NCI-H526 treated with DMSO at 0.1 percent for 48 hours (cell line): ENCODE measurements around the gene ACTG2.
A peak's percentile ranks its signal among the peaks of the same experiment; 100 is the strongest.

Experiments
- DNase-seq: peaks from one replicate; lab custom pipeline; 2025; lab: John Stamatoyannopoulos, UW

Gene ACTG2

GRCh38 chr2:73914667-73915066, 21.9 kb downstream of the ACTG2 start:
- no peak for DNase-seq

- DNase-seq = no peak
Observed at GRCh38 chr2:73915437-73915993, 22.7 kb downstream of the ACTG2 start.

DNA sequence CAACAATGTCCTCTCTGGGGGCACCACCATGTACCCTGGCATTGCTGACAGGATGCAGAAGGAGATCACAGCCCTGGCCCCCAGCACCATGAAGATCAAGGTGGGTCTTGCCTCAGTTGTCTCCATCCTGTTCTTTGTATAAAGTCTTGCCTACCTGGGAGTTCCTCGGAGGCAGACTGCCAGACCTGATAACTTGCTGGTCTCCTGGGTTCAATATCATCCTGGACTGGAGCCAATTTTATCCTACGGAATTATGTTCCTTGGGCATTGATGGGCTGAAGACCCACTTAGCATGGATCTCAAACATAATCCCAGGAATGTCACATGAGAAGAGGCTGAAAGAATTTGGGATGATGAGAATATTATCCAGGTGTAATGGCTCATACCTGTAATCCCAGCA, 23.9 kb downstream of the ACTG2 start:
- no peak for DNase-seq

- no peak for DNase-seq
Observed at GRCh38 chr2:73917296-73917695, 24.5 kb downstream of the ACTG2 start.

GRCh38 chr2:73917696-73918207, 24.9 kb downstream of the ACTG2 start:
- DNase-seq = no peak

DNA sequence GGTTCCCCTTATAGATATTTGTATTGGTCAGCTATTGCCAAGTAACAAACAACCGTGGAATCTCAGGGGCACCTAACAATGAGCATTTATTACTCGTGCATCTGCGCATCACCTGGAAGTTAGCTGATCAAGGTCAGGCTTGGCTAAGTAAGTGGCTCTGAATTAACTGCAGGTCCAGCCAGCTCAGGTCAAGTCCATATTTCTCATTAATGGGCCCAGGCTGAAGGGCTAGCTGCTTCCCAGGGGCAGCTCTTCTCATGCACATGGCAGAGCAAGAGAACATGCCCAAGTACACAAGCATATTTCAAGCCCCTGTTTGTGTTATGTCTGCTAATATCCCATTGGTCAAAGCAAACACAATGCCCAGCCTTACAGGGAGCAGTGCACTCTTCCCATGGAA, 26.0 kb downstream of the ACTG2 start:
- no peak for DNase-seq

DNA sequence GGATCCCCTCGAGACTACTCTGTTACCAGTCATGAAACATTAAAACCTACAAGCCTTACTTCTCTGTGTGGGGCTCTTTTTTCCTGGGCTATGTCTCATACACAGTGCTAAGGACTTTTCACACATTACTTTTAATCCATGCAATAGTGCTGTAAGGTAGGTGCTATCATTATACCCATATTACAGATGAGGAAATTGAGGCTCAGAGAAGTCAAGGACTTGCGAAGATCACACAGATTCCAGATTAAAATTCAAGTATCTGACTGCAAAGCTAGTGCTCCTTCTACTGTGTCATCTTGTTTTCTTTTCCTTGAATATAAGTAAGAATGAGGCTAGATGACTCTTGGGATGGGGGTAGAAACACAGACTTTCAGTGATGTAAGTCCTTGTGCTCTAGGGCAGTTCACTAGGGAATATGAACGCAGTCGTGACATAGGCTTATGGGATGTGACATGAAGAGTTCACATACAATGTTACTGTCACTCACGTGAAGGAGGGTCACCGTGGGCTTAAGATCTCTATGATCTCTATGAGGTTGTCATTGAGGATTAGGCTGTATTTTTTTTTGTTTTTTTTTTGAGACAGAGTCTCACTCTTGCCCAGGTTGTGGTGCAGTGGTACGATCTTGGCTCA, 26.9 kb downstream of the ACTG2 start:
- DNase-seq = no peak

GRCh38 chr2:73920577-73921545, 28.1 kb downstream of the ACTG2 start:
- no peak for DNase-seq

GRCh38 chr2:73921581-73921980, 28.8 kb downstream of the ACTG2 start:
- DNase-seq = no peak

DNA sequence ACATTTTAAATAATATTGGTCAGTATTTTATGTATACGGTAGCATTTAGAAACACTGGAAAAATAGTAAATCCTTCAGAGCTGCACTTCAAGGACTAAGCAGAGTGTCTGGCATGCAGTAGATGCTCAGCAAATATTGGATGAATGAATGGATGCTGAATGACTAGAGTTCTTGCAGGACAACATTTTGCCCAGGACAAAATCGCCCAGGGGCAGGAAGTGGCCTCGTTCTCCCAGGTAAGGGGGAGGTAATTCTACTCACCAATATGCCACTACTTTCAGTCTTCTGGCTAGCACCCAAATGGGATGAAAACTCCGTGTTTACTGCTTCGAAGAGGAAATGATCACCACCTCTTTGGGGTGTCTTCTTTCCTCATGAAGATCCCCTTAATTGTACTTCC, 29.9 kb downstream of the ACTG2 start:
- no peak for DNase-seq

- DNase-seq = no peak
Observed at GRCh38 chr2:73925033-73925704, 32.4 kb downstream of the ACTG2 start.

DNA sequence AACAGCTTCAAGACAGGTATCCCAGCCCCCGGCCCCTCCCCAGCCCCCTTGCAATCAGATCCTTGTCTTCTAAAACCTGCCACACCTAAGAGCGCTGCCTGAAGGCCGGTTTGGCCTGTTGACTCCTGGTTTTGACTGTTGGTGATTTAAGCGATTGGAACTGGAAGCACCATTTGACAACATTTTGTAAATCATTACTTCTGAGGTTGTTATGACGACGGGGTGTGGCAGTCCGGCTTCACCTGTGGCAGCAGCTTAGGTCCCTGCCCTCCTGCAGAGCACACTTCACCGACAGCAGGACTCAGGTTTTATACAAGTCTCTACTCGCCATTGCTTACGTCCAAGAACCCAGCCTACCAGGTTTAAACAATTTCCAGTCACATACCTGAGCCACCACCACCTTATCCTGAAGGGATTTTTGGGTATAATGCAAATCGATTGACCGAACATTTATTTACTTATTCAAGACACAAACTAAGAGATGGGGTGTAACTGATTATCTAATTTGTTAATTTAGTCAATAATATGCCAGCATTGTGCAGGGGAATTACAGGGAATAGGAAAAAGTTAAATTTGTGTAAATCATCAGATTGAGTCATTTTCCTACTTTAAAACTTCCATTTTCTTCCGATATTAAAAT, 33.2 kb downstream of the ACTG2 start:
- peak; percentile 34 for DNase-seq

GRCh38 chr2:73926493-73927327, 33.9 kb downstream of the ACTG2 start, which contains the start of gene DGUOK:
Gene DGUOK, plus strand, starts transcription at chr2:73926880. Its CDS starts 31 bp downstream, at chr2:73926911.
- peak; percentile 97 for DNase-seq

DNA sequence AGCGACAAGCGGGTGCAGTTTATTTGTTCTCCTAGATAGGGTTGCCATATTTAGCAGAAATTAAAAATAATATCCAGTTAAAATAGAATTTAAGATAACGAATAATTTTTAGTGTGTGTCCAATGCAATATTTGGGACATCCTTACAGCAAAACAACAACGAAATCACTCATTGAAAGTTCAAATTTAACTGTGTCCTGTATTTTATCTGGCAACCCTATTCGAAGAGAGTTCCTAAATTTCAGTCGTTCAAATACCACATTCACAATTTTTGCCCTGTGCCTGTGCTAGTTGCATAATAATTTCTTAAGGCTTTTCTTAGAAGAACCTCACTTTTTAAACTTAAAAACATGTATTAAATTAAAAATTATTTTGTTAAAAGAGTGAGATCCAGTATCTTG, 34.5 kb downstream of the ACTG2 start:
- DNase-seq = no peak

GRCh38 chr2:73928963-73929347, 36.1 kb downstream of the ACTG2 start:
- DNase-seq = no peak

DNA sequence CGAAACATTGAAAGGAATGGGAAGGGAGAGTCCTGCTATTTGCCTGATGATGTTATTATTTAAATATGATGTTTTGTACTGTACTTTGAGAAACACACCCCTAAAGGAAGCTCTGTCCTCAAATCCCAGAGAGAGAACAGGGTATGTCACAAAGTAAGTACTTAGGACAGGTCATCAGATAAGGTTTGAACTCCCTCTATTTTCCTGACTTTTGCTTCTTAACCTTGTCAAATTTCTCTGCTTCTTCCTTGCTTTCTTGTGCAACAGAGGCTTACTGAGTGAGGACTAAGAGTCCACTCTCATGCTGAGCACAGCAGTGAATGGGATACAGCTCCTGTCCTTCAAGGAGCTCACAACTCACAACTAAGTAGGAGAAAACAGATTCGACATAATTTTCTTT, 37.6 kb downstream of the ACTG2 start:
- DNase-seq = no peak

DNA sequence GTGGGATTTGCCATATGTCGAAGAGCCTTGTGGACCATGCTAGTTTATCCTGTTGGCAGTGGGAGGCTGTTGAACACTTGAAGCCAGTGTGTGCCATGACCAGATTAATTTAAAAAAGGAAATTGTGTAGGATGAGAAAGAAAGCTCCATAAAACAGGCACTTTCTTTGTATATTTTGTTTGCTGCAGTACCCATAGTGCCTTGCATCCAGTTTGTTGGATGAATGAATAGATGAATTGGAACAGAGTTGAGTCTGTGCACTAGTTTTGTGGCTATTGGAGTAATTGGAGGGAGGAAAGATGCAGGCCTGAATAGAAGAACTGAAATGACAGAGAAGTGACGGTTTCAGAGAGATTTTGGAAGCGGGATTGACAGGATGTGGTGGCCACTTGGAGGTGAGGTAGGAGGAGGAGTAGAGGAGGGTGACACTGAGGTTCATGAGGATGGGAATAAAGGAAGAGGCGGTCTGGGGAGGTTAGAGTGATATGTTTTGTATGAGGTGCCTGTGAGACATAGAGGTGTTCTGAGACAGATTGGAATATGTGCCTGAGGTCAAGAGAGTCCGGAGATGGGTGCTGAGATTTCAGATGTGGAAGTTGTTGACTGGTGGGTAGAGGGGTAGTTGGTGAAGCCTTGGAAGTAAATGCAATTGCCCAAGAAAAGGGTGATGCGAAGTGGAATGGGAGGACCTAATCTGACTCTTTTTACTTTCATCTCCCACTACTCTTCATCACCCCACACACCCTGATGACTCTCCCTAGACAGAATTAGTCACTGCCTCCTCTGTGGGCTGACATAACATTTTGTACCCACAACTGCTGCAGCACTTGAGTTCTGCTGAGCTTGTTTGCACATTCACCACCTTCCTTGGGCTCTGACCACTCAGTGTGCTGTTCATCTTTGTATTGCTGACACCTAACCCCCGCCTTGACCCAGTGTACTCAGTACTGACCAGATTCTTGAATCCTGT, 39.0 kb downstream of the ACTG2 start:
- no peak for DNase-seq

DNA sequence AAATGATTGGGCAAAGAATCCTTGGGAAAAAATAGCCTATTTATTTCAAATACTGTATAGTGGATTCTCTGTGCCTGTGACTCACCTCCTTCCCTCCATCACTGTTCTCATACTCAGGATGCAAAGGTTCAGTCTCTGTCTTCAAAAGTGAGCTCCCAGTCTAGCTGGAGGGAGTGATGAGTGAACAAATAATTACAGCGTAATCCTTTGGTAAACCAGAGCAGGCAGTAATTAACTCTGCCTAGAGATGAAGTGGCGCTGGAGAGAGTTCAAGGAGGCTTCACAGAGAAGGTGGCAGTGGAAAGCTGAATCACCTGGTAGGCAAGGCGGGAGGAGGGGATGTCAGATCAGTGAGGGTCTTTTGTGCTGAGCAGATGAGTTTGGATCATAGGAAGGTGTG, 40.4 kb downstream of the ACTG2 start:
- no peak for DNase-seq

DNA sequence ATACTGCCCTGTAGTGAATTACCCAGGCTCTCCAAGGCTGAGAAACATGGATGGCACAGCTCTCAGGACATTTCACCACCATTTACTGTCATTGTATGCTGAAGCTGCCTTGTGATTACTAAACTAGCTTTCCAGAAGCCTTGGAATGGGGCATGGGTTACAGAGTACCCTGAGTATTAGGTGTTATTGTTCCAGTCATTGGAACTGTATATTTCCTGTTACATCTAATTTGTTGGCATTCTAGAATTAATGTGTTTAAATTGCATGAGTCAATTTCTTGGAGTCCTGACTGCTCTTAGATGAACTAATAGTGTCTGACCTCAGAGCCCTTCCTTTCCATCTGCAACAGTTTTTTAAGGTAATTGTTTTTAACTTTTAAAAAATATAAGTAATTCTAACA, 42.8 kb downstream of the ACTG2 start:
- DNase-seq = no peak
